Measurements from ENCODE around the gene C16orf74. TPM values are rescaled to one million over a fixed set of nuclear protein-coding genes. Genes with fewer than 3 reads are reported as not detected.
A peak's percentile ranks its signal among the peaks of the same experiment; 100 is the strongest.

Gene C16orf74
- total and polyA plus RNA-seq, 2 of the 13 experiments (the other 11 are each of a cell fraction or from before 2014, with no cell fraction given): 0.13 to 0.29 TPM

DNA sequence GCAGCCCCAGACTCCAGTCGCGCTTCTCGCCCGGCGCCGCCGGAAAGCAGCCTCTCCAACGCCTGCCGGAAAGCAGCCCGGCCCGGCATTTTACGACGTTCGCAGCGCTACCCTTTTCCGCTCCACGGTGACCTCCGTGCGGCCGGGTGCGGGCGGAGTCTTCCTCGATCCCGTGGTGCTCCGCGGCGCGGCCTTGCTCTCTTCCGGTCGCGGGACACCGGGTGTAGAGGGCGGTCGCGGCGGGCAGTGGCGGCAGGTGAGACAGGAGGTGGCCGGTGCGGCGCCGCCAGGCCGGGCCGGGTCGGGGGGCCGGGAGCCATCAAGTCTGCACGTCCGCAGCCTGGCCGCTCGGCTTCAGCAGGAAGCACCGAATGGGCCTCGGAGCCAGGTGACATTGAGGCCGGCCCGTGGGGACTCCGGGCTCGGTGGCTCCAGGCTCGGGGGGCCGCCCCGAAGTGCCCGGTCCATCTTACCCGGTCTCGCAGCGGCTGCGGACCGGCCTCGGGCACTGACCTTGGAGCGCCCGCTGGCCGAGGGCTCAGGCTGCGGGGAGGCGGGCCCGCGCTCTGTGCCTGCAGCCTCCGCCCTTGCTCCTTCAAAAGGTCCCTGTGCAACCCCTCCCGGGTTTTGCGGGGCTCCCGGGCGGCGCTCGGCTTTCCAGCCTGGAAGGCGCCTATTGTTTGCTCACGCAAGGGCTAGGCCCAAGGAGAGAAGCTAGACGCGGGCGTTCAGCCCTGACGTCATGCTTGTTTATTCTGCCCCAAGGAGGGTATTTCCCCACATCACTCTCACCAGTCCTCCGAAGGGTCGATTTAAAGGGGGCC is 48.8 kb upstream of the C16orf74 start, which contains the start of the genes COX4I1 and EMC8 (continued):
- TF ChIP-seq, protein P1, sequence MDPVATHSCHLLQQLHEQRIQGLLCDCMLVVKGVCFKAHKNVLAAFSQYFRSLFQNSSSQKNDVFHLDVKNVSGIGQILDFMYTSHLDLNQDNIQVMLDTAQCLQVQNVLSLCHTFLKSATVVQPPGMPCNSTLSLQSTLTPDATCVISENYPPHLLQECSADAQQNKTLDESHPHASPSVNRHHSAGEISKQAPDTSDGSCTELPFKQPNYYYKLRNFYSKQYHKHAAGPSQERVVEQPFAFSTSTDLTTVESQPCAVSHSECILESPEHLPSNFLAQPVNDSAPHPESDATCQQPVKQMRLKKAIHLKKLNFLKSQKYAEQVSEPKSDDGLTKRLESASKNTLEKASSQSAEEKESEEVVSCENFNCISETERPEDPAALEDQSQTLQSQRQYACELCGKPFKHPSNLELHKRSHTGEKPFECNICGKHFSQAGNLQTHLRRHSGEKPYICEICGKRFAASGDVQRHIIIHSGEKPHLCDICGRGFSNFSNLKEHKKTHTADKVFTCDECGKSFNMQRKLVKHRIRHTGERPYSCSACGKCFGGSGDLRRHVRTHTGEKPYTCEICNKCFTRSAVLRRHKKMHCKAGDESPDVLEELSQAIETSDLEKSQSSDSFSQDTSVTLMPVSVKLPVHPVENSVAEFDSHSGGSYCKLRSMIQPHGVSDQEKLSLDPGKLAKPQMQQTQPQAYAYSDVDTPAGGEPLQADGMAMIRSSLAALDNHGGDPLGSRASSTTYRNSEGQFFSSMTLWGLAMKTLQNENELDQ (CRISPR knock-in tag; IDR thresholded peaks at IDR 0.05; ENCODE audit: borderline replicate concordance): no peak
- TF ChIP-seq, protein P2, sequence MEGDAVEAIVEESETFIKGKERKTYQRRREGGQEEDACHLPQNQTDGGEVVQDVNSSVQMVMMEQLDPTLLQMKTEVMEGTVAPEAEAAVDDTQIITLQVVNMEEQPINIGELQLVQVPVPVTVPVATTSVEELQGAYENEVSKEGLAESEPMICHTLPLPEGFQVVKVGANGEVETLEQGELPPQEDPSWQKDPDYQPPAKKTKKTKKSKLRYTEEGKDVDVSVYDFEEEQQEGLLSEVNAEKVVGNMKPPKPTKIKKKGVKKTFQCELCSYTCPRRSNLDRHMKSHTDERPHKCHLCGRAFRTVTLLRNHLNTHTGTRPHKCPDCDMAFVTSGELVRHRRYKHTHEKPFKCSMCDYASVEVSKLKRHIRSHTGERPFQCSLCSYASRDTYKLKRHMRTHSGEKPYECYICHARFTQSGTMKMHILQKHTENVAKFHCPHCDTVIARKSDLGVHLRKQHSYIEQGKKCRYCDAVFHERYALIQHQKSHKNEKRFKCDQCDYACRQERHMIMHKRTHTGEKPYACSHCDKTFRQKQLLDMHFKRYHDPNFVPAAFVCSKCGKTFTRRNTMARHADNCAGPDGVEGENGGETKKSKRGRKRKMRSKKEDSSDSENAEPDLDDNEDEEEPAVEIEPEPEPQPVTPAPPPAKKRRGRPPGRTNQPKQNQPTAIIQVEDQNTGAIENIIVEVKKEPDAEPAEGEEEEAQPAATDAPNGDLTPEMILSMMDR (CRISPR knock-in tag; IDR thresholded peaks at IDR 0.05): peak; percentile 30
- TF ChIP-seq CCAR2 (optimal IDR thresholded peaks at IDR 0.05; ENCODE audit: low read depth, low read length) (no peak), HDAC1 (CRISPR knock-in tag; IDR thresholded peaks at IDR 0.05) (peak; percentile 98), ZNF253 (CRISPR knock-in tag; IDR thresholded peaks at IDR 0.05; ENCODE audit: borderline replicate concordance) (peak; percentile 30; the same call in 1 of the 2 replicates), MIER3 (CRISPR knock-in tag; IDR thresholded peaks at IDR 0.05; ENCODE audit: borderline replicate concordance) (peak; percentile 94), ISL2 (CRISPR knock-in tag; IDR thresholded peaks at IDR 0.05) (peak; percentile 78; the same call in 1 of the 2 replicates), HNRNPL (IDR thresholded peaks at IDR 0.05; ENCODE audit: low read depth, low read length) (0 out of 2 replicates have a peak, but pooled peaks have one; percentile 14), ZFP36 (IDR thresholded peaks at IDR 0.05; ENCODE audit: borderline replicate concordance, low read depth, low read length, partially characterized antibody) (no peak), KAT2B (IDR thresholded peaks at IDR 0.05; ENCODE audit: borderline replicate concordance, low read depth, low read length) (no peak), SMAD3 (CRISPR knock-in tag; IDR thresholded peaks at IDR 0.05) (peak; percentile 88), ARID2 (CRISPR knock-in tag; IDR thresholded peaks at IDR 0.05; ENCODE audit: borderline replicate concordance) (no peak), MAF1 (CRISPR knock-in tag; IDR thresholded peaks at IDR 0.05; ENCODE audit: borderline replicate concordance) (peak; percentile 84; the same call in 1 of the 2 replicates), ZNF136 (CRISPR knock-in tag; IDR thresholded peaks at IDR 0.05; ENCODE audit: low read depth) (0 out of 2 replicates have a peak, but pooled peaks have one; percentile 67)
- TF ChIP-seq, protein P3, sequence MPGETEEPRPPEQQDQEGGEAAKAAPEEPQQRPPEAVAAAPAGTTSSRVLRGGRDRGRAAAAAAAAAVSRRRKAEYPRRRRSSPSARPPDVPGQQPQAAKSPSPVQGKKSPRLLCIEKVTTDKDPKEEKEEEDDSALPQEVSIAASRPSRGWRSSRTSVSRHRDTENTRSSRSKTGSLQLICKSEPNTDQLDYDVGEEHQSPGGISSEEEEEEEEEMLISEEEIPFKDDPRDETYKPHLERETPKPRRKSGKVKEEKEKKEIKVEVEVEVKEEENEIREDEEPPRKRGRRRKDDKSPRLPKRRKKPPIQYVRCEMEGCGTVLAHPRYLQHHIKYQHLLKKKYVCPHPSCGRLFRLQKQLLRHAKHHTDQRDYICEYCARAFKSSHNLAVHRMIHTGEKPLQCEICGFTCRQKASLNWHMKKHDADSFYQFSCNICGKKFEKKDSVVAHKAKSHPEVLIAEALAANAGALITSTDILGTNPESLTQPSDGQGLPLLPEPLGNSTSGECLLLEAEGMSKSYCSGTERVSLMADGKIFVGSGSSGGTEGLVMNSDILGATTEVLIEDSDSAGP (CRISPR knock-in tag; IDR thresholded peaks at IDR 0.05; ENCODE audit: borderline replicate concordance): peak; percentile 81; the same call in 1 of the 2 replicates
